ENCODE measurements around the gene TENT5D.
"Not testable (repeated sequence)": the region's sequence is repeated elsewhere in the genome, so short reads cannot be mapped to it uniquely, and the experiment has no call there.

TENT5D gene

DNA sequence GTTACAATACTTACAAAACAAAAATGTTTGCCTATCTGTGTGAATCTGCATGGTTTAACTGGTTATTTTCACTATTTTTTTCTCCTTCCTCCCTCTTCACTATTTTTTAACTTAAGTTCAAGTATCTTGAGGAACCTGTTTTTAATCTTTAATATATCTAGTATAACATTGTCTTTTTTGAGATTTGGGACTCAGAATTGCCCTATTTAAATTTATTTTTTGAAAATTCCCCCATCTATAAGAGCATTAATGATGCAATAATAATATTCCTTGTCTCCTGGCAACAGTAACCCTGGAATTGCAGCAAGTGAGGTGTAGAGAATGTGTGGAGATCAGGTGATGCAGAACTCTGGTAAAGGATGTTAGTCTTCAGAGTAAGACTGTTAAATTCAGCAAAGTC, at the start of gene TENT5D:
Gene TENT5D, plus strand, starts transcription at position 301 of the 400 bp plus-strand sequence. CDS start 22,093 bp downstream, outside the sequence.
- DNase-seq: no peak

DNA sequence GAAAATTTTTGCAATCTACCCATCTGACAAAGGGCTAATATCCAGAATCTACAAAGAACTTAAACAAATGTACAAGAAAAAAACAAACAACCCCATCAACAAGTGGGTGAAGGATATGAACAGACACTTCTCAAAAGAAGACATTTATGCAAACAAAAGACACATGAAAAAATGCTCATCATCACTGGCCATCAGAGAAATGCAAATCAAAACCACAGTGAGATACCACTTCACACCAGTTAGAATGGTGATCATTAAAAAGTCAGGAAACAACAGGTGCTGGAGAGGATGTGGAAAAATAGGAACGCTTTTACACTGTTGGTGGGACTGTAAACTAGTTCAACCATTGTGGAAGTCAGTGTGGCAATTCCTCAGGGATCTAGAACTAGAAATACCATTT, 34.6 kb upstream of the TENT5D start:
- DNase-seq: not testable (repeated sequence)

DNA sequence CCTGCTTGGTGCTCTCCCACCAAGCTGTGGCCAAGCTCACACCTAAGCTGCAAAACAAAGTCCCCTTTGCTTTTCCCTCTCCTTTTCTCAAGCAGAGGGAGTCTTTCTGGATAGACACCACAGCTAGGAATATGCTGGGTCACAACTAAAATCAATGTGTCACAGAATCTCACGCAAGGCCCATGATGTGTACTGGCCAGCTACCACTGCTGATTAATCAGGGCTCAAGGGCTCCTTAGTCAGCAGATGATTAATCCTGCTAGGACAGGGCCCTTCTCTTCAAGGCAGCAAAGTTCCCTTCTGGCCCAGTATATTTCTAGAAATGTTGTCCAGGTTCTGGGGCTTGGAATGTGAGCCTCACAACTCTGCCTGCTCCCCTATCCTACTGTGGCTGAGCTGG, 32.0 kb upstream of the TENT5D start:
- no peak for DNase-seq

DNA sequence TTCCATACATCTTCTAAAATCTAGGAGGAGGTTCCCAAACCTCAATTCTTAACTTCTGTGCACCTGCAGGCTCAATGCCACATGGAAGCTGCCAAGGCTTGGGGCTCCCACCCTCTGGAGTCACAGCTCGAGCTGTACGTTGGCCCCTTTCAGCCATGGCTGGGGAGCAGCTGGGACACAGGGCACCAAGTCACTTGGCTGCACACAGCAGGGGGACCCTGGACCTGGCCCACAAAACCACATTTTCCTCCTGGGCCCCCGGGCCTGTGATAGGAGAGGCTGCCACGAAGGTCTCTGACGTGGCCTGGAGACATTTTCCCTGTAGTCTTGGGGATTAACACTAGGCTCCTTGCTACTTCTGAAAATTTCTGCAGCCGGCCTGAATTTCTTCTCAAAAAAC, 8.2 kb upstream of the TENT5D start:
- no peak for DNase-seq

DNA sequence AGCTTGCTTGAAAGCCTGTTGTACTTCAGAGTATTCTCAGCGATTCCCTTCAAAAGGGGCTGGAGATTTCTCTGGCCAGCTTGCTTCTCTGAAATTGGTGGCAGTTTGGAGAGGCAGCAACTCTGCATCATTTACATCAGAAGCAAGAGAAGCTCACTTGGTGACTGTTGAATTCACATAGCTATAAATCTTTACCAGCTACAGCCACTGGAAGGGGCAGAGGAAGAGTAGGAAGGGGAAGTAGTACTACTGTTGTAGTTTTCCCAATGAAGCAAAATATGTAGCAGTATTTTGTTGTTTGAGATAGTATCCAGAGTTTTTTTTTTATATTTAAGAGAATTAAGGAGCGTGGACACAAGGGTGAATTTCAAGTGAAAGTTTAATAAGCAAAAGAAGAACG, 2.8 kb downstream of the TENT5D start:
- no peak for DNase-seq

DNA sequence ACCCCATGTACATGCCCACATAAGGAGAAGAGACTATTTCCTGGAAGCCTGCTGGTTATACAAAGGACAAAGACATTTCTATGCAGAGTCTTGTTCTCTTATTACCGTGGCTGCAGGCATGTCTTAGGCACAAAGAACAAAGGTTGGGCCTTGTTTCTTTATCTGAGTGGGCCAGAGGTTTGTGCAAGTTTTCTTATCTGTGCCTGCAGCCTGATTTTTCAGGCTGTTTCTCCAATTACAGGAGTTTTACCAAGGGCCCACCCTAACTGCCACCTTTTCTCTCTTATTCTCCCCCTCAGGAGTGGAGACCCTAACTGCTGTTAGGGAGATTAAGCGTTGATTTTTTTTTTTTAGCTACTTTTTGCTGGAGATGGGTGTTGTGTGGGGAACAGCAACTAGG, 3.5 kb downstream of the TENT5D start:
- no peak for DNase-seq

DNA sequence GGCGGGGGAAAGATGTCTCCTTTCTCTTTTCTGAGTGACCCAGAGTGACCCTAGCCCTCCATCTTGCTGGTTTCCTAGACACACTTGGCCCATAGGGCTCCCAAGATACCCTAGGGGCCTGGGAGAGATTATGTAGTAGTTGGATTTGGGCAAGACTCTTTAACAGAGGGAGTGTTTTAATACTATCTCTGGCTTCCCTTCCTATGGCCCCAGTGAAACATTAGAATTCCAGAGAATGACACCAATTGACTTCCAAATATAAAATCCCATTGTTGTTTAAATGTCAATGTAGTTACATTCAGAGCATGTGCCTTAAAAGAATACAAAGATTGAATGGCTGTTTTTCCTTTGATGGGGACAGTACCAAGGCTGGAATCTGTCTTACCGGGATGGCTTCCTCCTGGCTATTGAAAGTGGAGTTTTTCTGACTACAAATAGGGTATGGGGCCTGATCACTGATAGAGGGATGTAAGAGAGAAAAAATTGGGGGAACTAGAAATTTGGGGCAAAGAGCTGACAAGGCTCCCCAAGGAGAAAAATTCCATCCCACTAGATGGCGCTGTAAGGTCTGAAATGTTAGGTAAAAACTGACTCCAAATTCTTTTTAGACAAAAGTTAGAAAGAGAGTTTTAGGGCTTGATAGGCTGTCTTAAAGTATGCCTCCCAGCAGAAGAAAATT, 10.7 kb downstream of the TENT5D start:
- no peak for DNase-seq

DNA sequence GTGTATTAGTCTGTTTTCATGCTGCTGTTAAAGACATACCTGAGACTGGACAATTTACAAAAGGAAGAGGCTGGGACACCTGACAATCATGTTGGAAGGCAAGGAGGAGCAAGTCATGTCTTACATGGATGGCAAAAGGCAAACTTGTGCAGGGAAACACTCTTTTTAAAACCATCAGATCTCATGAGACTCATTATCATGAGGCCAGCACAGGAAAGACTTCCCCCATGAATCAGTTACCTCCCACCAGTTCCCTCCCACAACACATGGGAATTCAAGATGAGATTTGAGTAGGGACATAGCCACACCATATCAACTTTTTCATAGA, 11.2 kb downstream of the TENT5D start:
- DNase-seq: no peak

DNA sequence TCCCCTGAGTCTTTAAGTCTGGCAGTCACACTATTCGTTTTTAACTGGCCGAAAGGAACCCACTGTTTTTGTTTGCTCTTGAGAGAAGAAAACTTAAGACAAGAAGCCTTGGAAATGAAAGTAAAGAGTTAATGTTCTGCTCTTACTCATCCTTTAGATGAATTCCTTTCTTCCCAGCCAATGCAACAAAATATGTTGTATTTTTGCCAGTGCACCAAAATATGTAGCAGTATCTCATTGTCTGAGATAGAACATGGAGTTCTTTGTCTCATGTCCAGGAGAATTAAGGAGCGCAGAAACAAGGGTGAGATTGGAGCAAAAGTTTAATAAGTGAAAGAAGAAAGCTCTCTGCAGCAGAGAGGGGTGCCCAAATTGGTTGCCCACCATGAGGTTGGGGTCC, 12.2 kb downstream of the TENT5D start:
- DNase-seq: no peak

DNA sequence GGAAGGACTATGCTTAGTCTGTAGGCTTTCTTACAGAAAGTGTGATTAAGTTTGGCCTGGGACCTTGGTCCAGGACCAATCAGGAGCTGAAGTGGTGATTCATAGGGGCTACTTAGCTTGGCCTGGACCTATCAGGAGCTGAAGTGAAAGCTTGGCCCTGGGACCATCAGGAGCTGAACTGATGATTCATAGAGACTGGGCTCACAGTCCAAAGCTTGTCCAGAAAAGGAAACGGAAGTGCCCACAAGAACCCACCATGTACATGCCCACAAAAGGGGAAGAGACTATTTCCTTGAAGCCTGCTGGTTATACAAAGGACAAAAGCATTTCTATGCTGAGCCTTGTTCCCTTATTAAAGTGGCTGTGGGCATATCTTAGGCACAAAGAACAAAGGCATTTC, 12.6 kb downstream of the TENT5D start:
- no peak for DNase-seq

DNA sequence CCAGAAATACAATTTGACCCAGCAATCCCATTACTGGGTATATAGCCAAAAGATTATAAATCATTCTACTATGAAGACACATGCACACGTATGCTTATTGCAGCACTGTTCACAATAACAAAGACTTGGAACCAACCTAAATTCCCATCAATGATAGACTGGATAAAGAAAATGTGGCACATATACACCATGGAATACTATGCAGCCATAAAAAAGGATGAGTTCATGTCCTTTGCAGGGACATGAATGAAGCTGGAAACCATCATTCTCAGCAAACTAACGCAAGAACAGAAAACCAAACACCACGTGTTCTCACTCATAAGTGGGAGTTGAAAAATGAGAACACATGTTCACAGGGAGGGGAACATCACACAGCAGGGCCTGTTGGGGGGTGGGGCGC, 47.9 kb downstream of the TENT5D start:
- not testable (repeated sequence) for DNase-seq

DNA sequence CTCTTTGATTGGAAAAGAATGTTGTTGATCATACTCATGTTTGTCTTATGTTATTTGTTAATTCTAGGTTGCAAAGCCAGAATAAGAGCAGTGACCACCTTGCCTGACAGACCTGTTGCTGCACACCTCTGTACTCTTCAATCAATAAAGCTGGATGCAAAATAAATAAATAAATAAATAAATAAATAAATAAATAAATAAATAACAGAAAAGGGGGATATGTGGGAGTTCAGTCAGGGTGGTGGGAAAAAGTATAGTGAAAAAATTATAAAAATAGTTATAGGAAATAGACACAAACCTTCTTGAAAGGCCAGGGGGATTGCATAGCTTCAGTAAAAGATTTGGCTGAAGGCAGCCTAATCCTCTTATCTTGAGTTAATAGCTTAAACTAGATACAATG, 51.3 kb downstream of the TENT5D start:
- no peak for DNase-seq

DNA sequence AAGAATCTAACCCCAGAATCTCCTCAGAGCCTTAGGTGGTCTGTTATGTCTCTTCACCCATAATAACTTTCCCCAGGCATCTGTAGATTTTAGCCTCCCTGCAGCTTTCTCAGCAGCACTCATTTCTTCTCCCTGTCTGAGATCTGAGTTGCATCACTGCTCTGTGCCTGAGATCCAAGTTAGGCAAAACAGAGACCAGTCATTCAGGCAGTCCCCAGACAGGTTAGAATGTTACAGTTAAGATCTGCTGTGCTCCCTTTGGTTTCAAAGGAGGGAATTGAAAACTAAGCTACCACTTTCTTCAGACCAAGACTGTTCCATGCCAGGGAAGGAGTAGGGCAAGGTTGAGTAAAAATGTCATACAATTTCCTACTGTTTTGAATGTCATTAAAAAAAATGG, 65.3 kb downstream of the TENT5D start:
- DNase-seq: no peak

DNA sequence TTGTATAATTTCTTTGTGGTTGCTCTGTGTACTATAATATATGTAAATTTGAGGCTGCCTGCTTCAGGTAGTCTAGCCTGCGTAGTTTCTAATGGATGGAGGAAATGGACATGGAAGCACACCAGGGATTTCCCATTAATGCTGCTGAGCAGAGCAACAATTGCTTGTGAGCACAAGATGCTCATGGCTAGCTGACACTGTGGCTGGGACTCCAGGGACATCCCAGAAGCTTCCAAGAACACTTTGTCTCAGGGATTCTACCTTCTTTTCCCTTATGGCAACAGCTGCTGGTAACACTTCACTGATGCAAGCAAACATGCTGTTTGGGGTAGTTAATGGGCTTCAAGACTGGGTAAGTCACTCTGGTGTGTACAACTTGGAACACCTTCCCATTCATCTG, 66.1 kb downstream of the TENT5D start:
- no peak for DNase-seq

DNA sequence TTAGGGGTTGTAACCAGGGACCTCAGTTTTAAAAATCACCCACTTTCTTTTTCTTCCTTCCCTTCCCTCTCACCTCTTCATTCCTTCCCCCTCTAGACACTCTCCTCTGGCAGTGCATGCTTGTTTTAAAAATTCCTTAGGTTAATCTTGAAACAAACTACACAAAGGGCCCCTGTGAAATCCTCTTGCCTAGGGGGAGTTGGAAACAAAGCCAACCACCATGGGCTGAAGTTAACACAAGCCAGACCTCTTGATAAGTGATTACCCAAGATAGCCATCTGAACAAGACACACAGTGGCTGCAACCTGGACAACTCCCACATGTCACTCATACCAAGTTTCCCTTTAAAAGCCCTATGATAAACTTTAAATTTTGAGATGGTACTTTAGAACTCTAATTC, 68.9 kb downstream of the TENT5D start:
- no peak for DNase-seq
